ENCODE measurements around the gene BCR.

BCR gene

GRCh38 chr22:23211622-23212021 is 31.3 kb downstream of the BCR start:
- H3K9ac ChIP-seq (ENCODE audit: low read length) = no peak overlapping the region
- H2BK120ac ChIP-seq (ENCODE audit: low read depth, low read length) = no peak overlapping the region
- H3K79me1 ChIP-seq (ENCODE audit: low read length) = peaks cover 49% of the 10 kb centered on the region
- peaks cover 78% of the 10 kb centered on the region for H3K79me2 ChIP-seq (ENCODE audit: control insufficient read depth, insufficient read depth, low read length)
- H3K4me1 ChIP-seq (ENCODE audit: control insufficient read depth, low read depth, low read length) = peaks cover 6% of the 10 kb centered on the region
- DNase-seq = no peak
- no CpG with 5 or more reads among the region's 3 CpGs for WGBS (ENCODE audit: extremely low coverage, insufficient coverage, low lambda C conversion rate)
- no peak overlapping the region for H3K56ac ChIP-seq (ENCODE audit: low read length)
- H3K23ac ChIP-seq (ENCODE audit: low read length) = peak overlapping the region; percentile 53
- H3K27me3 ChIP-seq (ENCODE audit: insufficient read depth, low read length, poor library complexity) = no peaks in the 10 kb centered on the region
- H4K5ac ChIP-seq (ENCODE audit: low read length) = no peak overlapping the region
- no peaks in the 10 kb centered on the region for H3K36me3 ChIP-seq (ENCODE audit: control insufficient read depth, insufficient read depth, low read length)
- H4K8ac ChIP-seq (ENCODE audit: low read depth, low read length) = no peak overlapping the region
- no peak overlapping the region for H3K4ac ChIP-seq (ENCODE audit: low read depth, low read length)
- no peak overlapping the region for H2AK5ac ChIP-seq (ENCODE audit: low read length)
- no peak overlapping the region for H2BK5ac ChIP-seq (ENCODE audit: low read length)
- H2BK15ac ChIP-seq (replicated peaks; ENCODE audit: low read depth) = no peak overlapping the region
- no peak overlapping the region for H3K27ac ChIP-seq (ENCODE audit: low read depth, low read length)
- no peak overlapping the region for H3K18ac ChIP-seq (ENCODE audit: low read length)
- no peak overlapping the region for H3K4me3 ChIP-seq (ENCODE audit: low read length)
- no peak overlapping the region for H3K4me2 ChIP-seq (ENCODE audit: low read length)

GRCh38 chr22:23212061-23213021 is 32.0 kb downstream of the BCR start:
- WGBS (ENCODE audit: extremely low coverage, insufficient coverage, low lambda C conversion rate) = no CpG with 5 or more reads among the region's 10 CpGs
- Histone ChIP-seq H3K56ac (ENCODE audit: low read length) (no peak overlapping the region), H3K27me3 (ENCODE audit: insufficient read depth, low read length, poor library complexity) (no peaks in the 10 kb centered on the region), H2AK5ac (ENCODE audit: low read length) (no peak overlapping the region), H3K27ac (ENCODE audit: low read depth, low read length) (no peak overlapping the region), H2BK5ac (ENCODE audit: low read length) (no peak overlapping the region), H2BK120ac (ENCODE audit: low read depth, low read length) (no peak overlapping the region), H3K4me2 (ENCODE audit: low read length) (no peak overlapping the region), H3K4ac (ENCODE audit: low read depth, low read length) (no peak overlapping the region), H4K5ac (ENCODE audit: low read length) (no peak overlapping the region), H3K4me3 (ENCODE audit: low read length) (no peak overlapping the region), H3K9ac (ENCODE audit: low read length) (no peak overlapping the region), H4K8ac (ENCODE audit: low read depth, low read length) (no peak overlapping the region), H3K23ac (ENCODE audit: low read length) (peak overlapping the region; percentile 53), H2BK15ac (replicated peaks; ENCODE audit: low read depth) (no peak overlapping the region), H3K4me1 (ENCODE audit: control insufficient read depth, low read depth, low read length) (peaks cover 6% of the 10 kb centered on the region), H3K79me1 (ENCODE audit: low read length) (peaks cover 55% of the 10 kb centered on the region), H3K36me3 (ENCODE audit: control insufficient read depth, insufficient read depth, low read length) (no peaks in the 10 kb centered on the region), H3K18ac (ENCODE audit: low read length) (no peak overlapping the region), H3K79me2 (ENCODE audit: control insufficient read depth, insufficient read depth, low read length) (peaks cover 80% of the 10 kb centered on the region)
- no peak for DNase-seq

GRCh38 chr22:23213022-23213555 is 32.8 kb downstream of the BCR start:
- peaks cover 55% of the 10 kb centered on the region for H3K79me1 ChIP-seq (ENCODE audit: low read length)
- H2BK120ac ChIP-seq (ENCODE audit: low read depth, low read length) = no peak overlapping the region
- DNase-seq = no peak
- H3K23ac ChIP-seq (ENCODE audit: low read length) = no peak overlapping the region
- no peak overlapping the region for H3K4ac ChIP-seq (ENCODE audit: low read depth, low read length)
- peaks cover 81% of the 10 kb centered on the region for H3K79me2 ChIP-seq (ENCODE audit: control insufficient read depth, insufficient read depth, low read length)
- no peak overlapping the region for H3K4me3 ChIP-seq (ENCODE audit: low read length)
- H3K27me3 ChIP-seq (ENCODE audit: insufficient read depth, low read length, poor library complexity) = no peaks in the 10 kb centered on the region
- no peak overlapping the region for H3K18ac ChIP-seq (ENCODE audit: low read length)
- H3K9ac ChIP-seq (ENCODE audit: low read length) = no peak overlapping the region
- H2AK5ac ChIP-seq (ENCODE audit: low read length) = no peak overlapping the region
- no peak overlapping the region for H3K4me2 ChIP-seq (ENCODE audit: low read length)
- H3K56ac ChIP-seq (ENCODE audit: low read length) = no peak overlapping the region
- H3K36me3 ChIP-seq (ENCODE audit: control insufficient read depth, insufficient read depth, low read length) = no peaks in the 10 kb centered on the region
- no peak overlapping the region for H2BK15ac ChIP-seq (replicated peaks; ENCODE audit: low read depth)
- H2BK5ac ChIP-seq (ENCODE audit: low read length) = no peak overlapping the region
- H4K5ac ChIP-seq (ENCODE audit: low read length) = no peak overlapping the region
- peaks cover 8% of the 10 kb centered on the region for H3K4me1 ChIP-seq (ENCODE audit: control insufficient read depth, low read depth, low read length)
- H3K27ac ChIP-seq (ENCODE audit: low read depth, low read length) = no peak overlapping the region
- no peak overlapping the region for H4K8ac ChIP-seq (ENCODE audit: low read depth, low read length)
- WGBS (ENCODE audit: extremely low coverage, insufficient coverage, low lambda C conversion rate) = no CpG with 5 or more reads among the region's 13 CpGs

- no peak overlapping the region for H3K4ac ChIP-seq (ENCODE audit: low read depth, low read length)
- no peak overlapping the region for H3K56ac ChIP-seq (ENCODE audit: low read length)
- no peak overlapping the region for H2BK5ac ChIP-seq (ENCODE audit: low read length)
- no peak overlapping the region for H3K4me3 ChIP-seq (ENCODE audit: low read length)
- H3K4me1 ChIP-seq (ENCODE audit: control insufficient read depth, low read depth, low read length) = peaks cover 14% of the 10 kb centered on the region
- DNase-seq = no peak
- no peaks in the 10 kb centered on the region for H3K27me3 ChIP-seq (ENCODE audit: insufficient read depth, low read length, poor library complexity)
- H2BK15ac ChIP-seq (replicated peaks; ENCODE audit: low read depth) = no peak overlapping the region
- WGBS (ENCODE audit: extremely low coverage, insufficient coverage, low lambda C conversion rate) = no CpG with 5 or more reads among the region's 11 CpGs
- no peak overlapping the region for H3K9ac ChIP-seq (ENCODE audit: low read length)
- no peak overlapping the region for H4K8ac ChIP-seq (ENCODE audit: low read depth, low read length)
- no peaks in the 10 kb centered on the region for H3K36me3 ChIP-seq (ENCODE audit: control insufficient read depth, insufficient read depth, low read length)
- no peak overlapping the region for H3K23ac ChIP-seq (ENCODE audit: low read length)
- no peak overlapping the region for H3K4me2 ChIP-seq (ENCODE audit: low read length)
- peaks cover 58% of the 10 kb centered on the region for H3K79me1 ChIP-seq (ENCODE audit: low read length)
- no peak overlapping the region for H3K18ac ChIP-seq (ENCODE audit: low read length)
- no peak overlapping the region for H4K5ac ChIP-seq (ENCODE audit: low read length)
- peaks cover 84% of the 10 kb centered on the region for H3K79me2 ChIP-seq (ENCODE audit: control insufficient read depth, insufficient read depth, low read length)
- H2AK5ac ChIP-seq (ENCODE audit: low read length) = no peak overlapping the region
- no peak overlapping the region for H2BK120ac ChIP-seq (ENCODE audit: low read depth, low read length)
- H3K27ac ChIP-seq (ENCODE audit: low read depth, low read length) = no peak overlapping the region
These were observed 33.4 kb downstream of the BCR start for GRCh38 chr22:23213581-23214334.

- Histone ChIP-seq H3K4ac (ENCODE audit: low read depth, low read length) (no peak overlapping the region), H3K27ac (ENCODE audit: low read depth, low read length) (no peak overlapping the region), H3K27me3 (ENCODE audit: insufficient read depth, low read length, poor library complexity) (no peaks in the 10 kb centered on the region), H3K4me2 (ENCODE audit: low read length) (no peak overlapping the region), H3K36me3 (ENCODE audit: control insufficient read depth, insufficient read depth, low read length) (no peaks in the 10 kb centered on the region), H3K9ac (ENCODE audit: low read length) (no peak overlapping the region), H3K79me1 (ENCODE audit: low read length) (peaks cover 62% of the 10 kb centered on the region), H3K18ac (ENCODE audit: low read length) (no peak overlapping the region), H4K5ac (ENCODE audit: low read length) (no peak overlapping the region), H2AK5ac (ENCODE audit: low read length) (no peak overlapping the region), H3K23ac (ENCODE audit: low read length) (no peak overlapping the region), H2BK5ac (ENCODE audit: low read length) (peak overlapping the region; percentile 28), H3K4me1 (ENCODE audit: control insufficient read depth, low read depth, low read length) (peaks cover 19% of the 10 kb centered on the region), H4K8ac (ENCODE audit: low read depth, low read length) (no peak overlapping the region), H2BK15ac (replicated peaks; ENCODE audit: low read depth) (no peak overlapping the region), H2BK120ac (ENCODE audit: low read depth, low read length) (no peak overlapping the region), H3K79me2 (ENCODE audit: control insufficient read depth, insufficient read depth, low read length) (peaks cover 85% of the 10 kb centered on the region), H3K56ac (ENCODE audit: low read length) (no peak overlapping the region), H3K4me3 (ENCODE audit: low read length) (no peak overlapping the region)
- no peak for DNase-seq
- no CpG with 5 or more reads among the region's 9 CpGs for WGBS (ENCODE audit: extremely low coverage, insufficient coverage, low lambda C conversion rate)
These were observed 34.1 kb downstream of the BCR start for GRCh38 chr22:23214398-23214797.

Data from mesendoderm (in vitro differentiated cells).